IMR-90 (cell line): ENCODE measurements around the gene CRLF1. TPM values are rescaled to one million over a fixed set of nuclear protein-coding genes. Genes with fewer than 3 reads are reported as not detected.

Source experiments
- microRNA-seq, 2 experiments: library from miRNA; stranded (forward) in 1 of 2; unstranded in 1 of 2; fragments of 10-50 nt in 1 of 2; fragments of <30 nt in 1 of 2; gene quantifications in 1 of 2; microRNA quantifications in 1 of 2; one replicate each; pipeline versions ENCODE3 to v1.1.0; 2013 to 2020; ENCODE audit not compliant: insufficient read depth in 1 of 2, insufficient read length in 1 of 2, unreplicated experiment in 1 of 2
- polyA plus RNA-seq, 3 experiments: library from polyadenylated mRNA; depleted of rRNA; stranded (reverse); fragments of >200 nt; gene quantifications; 2 replicates each; pipeline ENCODE4 v1.2.3, GENCODE V29; 2012; ENCODE audit warnings: low replicate concordance in 1 of 3
- small RNA-seq, 5 experiments: library from RNA; depleted of rRNA; stranded (forward); fragments of <200 nt; gene quantifications; one replicate each; pipeline ENCODE3, GENCODE V24; 2012
- total RNA-seq: library from RNA; depleted of rRNA; stranded (reverse); fragments of >200 nt; gene quantifications from 2 replicates; pipeline ENCODE4 v1.2.3, GENCODE V29; 2012; rRNA removed

Gene CRLF1
- total and polyA plus RNA-seq, 2 of the 4 experiments (the other 2 are of a cell fraction), result 0.18 to 3.1 TPM

Small RNA genes within 50 kb of the gene (microRNA-seq; reads per million reads assigned to microRNA genes)
- gene RN7SL155P (ENCODE audit: insufficient read depth, insufficient read length), result not detected

Small RNA genes within 50 kb of the gene (small RNA-seq; reads per million reads assigned to genes)
- gene RN7SL155P, result 0 reads per million in 5 experiments

Other genes with a start within 250 kb of the CRLF1 start
- 5.6 and 10.3 TPM in 2 replicates for gene GDF15, start 220.6 kb downstream of the CRLF1 start, total RNA-seq
- 43.5 and 49.8 TPM in 2 replicates for gene GDF15, start 220.6 kb downstream of the CRLF1 start, polyA plus RNA-seq (2012; rRNA removed)
- not detected in 2 replicates for gene LRRC25, start 209.2 kb downstream of the CRLF1 start, total RNA-seq
- 0.03 TPM in 1 of 2 replicates, not detected in the other for gene LRRC25, start 209.2 kb downstream of the CRLF1 start, polyA plus RNA-seq (2012; rRNA removed)
- gene SSBP4, start 187.4 kb downstream of the CRLF1 start, total RNA-seq, result 13.3 and 14.9 TPM in 2 replicates
- 39.7 and 48.1 TPM in 2 replicates for gene SSBP4, start 187.4 kb downstream of the CRLF1 start, polyA plus RNA-seq (2012; rRNA removed)
- gene ISYNA1, start 168.7 kb downstream of the CRLF1 start, total RNA-seq, result 3.4 and 3.9 TPM in 2 replicates
- gene ISYNA1, start 168.7 kb downstream of the CRLF1 start, polyA plus RNA-seq (2012; rRNA removed), result 24.7 and 29.4 TPM in 2 replicates
- 6.3 and 6.7 TPM in 2 replicates for gene ELL, start 84.7 kb downstream of the CRLF1 start, total RNA-seq
- gene ELL, start 84.7 kb downstream of the CRLF1 start, polyA plus RNA-seq (2012; rRNA removed), result 13.1 and 15.0 TPM in 2 replicates
- gene FKBP8, start 63.2 kb downstream of the CRLF1 start, total RNA-seq, result 134 and 153 TPM in 2 replicates
- gene FKBP8, start 63.2 kb downstream of the CRLF1 start, polyA plus RNA-seq (2012; rRNA removed), result 289 and 312 TPM in 2 replicates
- 66.7 and 89.2 TPM in 2 replicates for gene KXD1, start 48.9 kb downstream of the CRLF1 start, total RNA-seq
- gene KXD1, start 48.9 kb downstream of the CRLF1 start, polyA plus RNA-seq (2012; rRNA removed), result 196 and 253 TPM in 2 replicates
- gene UBA52, start 34.9 kb downstream of the CRLF1 start, total RNA-seq, result 1,030 and 1,144 TPM in 2 replicates
- gene UBA52, start 34.9 kb downstream of the CRLF1 start, polyA plus RNA-seq (2012; rRNA removed), result 2,778 and 3,008 TPM in 2 replicates
- 14.2 and 19.2 TPM in 2 replicates for gene REX1BD, start 18.0 kb downstream of the CRLF1 start, total RNA-seq
- gene REX1BD, start 18.0 kb downstream of the CRLF1 start, polyA plus RNA-seq (2012; rRNA removed), result 44.6 and 68.7 TPM in 2 replicates
- gene TMEM59L, start 6.1 kb upstream of the CRLF1 start, total RNA-seq, result under 0.01 and 0.28 TPM in 2 replicates
- 5.9 and 6.1 TPM in 2 replicates for gene TMEM59L, start 6.1 kb upstream of the CRLF1 start, polyA plus RNA-seq (2012; rRNA removed)
- gene KLHL26, start 30.2 kb upstream of the CRLF1 start, total RNA-seq, result 0.28 and 2.2 TPM in 2 replicates
- 4.7 and 5.8 TPM in 2 replicates for gene KLHL26, start 30.2 kb upstream of the CRLF1 start, polyA plus RNA-seq (2012; rRNA removed)
- gene CRTC1, start 76.9 kb upstream of the CRLF1 start, total RNA-seq, result 0.18 and 0.28 TPM in 2 replicates
- 5.7 and 6.5 TPM in 2 replicates for gene CRTC1, start 76.9 kb upstream of the CRLF1 start, polyA plus RNA-seq (2012; rRNA removed)
- gene COMP, start 184.5 kb upstream of the CRLF1 start, total RNA-seq, result under 0.01 TPM in 2 replicates
- gene COMP, start 184.5 kb upstream of the CRLF1 start, polyA plus RNA-seq (2012; rRNA removed), result 0.34 and 0.43 TPM in 2 replicates
- 31.2 and 31.4 TPM in 2 replicates for gene UPF1, start 225.2 kb upstream of the CRLF1 start, total RNA-seq
- gene UPF1, start 225.2 kb upstream of the CRLF1 start, polyA plus RNA-seq (2012; rRNA removed), result 39.2 and 50.3 TPM in 2 replicates